HG03025 (cell line): Measurements from ENCODE around the gene NCBP2L.

Experiments used
- ATAC-seq: cut with Tn5 transposase; IDR thresholded peaks from one replicate; pipeline ENCODE4 v1.9.1; 2021; ENCODE audit warnings: mild to moderate bottlenecking, moderate library complexity; ENCODE audit not compliant: unreplicated experiment, low FRiP score

Gene NCBP2L

DNA sequence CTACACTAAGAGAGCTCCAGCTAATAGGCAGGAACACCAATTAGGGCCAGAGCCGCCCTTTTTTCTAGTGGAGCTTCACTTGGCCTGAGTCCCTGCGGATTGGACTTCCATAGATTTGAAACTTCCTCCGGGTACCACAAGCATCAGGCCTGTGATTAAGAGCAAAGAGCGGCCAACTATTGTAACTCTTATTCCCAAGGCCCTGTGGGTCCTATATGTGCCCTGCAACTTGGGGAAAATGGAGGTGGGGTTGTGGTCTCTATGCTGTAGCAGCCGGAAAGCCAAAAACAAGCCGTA, at the start of gene NCBP2L:
TSS of gene NCBP2L (plus strand) at position 198 of the 297 bp plus-strand sequence. CDS start 16,488 bp downstream, outside the sequence.
- ATAC-seq, result no peak

DNA sequence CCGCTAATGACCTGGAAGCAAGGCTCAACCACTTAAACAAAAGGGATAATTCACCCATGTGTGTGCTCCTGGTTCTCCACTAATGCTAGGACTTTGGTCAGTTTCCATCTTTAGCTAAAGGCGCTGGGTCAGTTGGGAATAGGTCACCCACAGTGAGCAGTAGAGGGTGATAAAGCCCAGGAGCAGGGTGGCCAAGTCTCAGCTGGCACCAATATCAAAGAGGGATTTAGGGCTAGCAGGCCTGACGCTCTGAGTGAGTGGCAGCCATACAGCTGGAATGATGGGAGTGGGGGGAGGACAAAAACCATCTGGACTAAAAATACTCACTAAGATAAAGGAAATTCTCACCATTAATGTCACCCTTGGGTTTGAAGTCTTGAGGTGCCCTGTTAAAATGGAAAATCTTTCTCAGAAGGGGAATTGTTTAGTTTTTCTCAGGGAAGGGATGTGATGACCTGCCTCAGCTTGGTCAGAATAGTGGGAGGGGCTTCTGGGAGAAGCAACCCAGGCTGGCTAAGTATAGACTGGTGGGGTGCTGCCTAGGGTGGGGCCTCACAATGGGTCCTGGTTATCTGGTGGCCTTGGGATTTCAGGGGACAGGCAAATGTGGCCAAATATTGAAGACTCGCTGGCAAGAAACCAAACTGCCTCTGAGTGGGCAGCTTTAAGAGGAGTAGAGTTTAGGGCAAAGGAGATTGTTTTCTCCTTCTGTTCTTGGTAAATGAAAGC, 49.0 kb upstream of the NCBP2L start:
- ATAC-seq, result no peak

DNA sequence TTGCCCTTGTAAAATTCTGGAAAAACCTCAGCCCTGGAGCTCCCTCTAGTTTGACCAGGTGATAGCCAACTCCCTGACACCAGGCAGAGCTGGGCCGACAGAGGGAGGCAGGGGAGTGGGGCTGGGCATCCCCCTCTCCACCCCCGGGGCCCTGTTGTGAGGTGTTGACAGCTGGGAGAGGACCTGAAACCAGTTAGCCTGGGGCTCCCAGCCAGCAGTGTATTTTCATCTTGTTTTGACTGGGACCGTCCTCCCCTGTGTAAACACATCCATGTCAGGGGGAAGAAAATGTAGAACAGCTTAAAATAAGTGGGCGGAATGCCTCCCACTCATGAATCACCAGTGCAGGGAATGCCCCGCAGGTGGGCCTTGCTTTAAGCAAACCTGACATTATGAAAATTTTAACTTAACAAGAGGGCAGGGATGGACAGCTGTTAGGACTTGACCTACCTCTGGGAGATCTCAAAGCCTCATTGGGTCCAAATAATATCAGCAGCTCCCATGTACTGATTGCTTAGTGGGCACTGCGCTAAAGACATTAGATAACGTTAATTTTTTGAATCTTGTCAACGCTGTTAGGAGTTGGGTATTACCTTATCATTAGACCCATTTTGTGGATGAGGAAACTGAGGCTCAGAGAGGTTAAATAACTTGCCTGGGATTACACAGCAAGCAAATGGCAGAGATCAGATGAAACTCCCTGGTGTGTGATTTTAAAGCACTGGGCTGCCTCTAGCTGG, 47.8 kb upstream of the NCBP2L start:
- ATAC-seq, result no peak

DNA sequence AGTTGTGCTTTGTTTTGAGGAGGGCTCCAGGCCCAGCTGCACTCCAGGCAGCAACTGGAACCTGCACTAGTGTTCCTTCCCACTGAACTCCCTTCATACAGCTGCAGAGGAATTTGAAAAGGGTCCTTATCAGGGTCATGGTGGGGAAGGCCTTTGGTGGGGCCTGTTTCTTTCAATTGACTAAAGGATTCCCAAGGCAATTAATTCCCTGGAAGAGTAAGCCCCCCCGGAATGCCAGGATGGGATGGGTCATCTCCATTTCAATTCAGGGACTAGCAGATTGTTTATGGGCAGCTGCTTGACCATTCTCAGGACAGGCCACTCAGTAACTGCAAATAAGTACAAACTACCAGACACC, 47.3 kb upstream of the NCBP2L start:
- ATAC-seq, result no peak

DNA sequence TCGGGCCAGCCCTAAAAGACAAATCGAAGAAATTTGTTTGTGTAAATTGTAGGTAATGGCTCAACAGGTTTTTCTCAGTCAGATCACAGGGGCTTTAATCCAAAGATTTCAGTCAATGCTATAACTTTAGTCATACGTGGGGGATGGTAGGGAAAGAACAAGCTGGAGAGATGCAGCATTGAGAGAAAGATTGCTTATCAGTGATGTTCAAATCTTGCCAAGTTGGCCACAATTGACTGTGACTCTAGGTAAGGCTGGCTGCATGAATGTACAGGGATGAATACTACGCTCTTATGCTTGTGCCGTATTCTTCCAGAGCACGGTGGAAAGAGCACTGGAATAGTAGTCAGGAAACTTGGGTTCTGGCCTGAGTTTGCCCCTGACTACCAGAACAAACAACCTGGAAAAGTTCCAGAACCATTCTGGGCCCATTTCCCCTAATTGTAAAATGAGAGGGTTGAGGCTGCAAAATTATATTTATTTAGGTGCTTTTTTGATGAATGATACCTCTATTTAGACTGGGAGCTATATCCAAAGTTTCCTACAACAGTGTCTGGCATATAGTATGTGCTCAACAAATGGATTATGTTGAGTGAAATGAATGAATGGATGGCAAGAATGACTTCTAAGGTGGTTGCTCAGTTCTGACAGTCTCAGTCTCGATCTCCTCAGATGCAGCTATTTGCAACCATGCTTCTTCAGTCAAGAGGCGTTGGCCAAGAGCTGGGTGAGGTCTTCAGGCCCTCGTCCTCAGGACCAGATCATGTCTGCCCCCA, 46.4 kb upstream of the NCBP2L start:
- ATAC-seq, result no peak

DNA sequence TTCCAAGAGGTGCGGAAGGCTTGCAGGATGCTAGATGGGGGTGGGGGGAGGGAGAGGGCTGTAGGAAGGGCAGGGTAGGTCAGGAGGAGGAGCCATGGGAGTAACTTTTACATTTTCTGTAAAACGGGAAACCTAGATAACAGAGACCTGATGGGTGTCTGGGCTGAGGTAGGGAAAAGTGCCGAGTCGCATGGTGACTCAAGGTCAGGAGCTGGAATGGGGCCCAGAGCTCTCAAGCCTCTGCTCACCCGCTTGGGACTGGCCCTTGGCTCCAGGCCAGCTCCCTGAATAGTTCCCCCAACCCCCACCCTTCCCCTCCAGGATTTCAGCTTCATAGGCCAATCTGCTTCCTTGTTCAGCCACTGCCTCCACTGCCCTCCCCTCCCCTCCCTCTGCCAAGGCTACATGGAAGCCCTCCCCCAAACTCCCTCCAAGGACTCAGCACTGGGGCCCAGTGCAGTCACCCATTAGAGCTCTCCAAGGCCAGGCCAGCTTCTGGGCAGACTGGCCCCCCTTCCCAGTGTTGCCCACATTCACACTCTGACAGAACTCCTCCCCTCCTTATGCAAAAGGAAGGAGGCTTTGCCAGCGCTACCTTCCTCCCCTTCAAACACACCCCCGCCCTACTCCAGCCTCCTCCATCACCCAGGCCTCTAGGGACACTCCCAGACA, 45.6 kb upstream of the NCBP2L start:
- no peak for ATAC-seq

DNA sequence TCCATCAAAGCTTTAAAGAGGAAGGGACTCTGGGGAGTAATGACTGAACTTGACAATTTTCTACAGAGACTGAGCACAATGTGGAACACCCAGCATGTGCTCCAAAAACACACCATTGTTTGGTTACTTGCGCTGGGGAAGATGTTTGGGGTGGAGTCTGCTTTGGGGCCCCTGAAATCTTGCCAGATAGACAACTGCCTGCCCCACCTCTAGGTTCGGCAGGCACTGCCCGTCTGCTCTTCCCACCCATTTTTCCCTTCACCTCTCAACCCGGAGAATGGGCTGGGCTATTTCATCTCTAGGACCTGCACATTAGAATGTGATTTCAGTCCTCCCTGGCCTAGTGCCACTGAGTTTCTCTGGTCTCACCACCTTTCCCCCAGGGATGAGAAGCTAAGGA, 43.8 kb upstream of the NCBP2L start:
- no peak for ATAC-seq

DNA sequence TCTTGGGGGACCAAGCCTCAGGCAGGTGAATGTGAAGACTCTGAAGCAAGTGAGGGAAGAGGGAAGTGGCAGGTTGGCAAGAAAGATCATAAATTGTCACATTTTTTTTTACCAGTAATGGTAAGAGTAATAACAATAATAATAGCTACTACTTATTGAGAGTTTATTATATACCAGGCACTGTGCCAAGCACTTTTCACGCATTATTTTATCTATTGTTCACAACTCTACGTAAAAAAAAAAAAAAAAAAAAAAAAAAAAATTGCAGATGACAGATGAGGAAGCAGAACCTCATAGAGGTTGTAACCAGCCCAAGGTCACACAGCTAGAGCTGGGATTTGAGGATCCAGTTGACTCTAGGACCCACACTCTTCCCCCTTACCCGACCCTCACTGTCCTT, 42.9 kb upstream of the NCBP2L start:
- no peak for ATAC-seq

DNA sequence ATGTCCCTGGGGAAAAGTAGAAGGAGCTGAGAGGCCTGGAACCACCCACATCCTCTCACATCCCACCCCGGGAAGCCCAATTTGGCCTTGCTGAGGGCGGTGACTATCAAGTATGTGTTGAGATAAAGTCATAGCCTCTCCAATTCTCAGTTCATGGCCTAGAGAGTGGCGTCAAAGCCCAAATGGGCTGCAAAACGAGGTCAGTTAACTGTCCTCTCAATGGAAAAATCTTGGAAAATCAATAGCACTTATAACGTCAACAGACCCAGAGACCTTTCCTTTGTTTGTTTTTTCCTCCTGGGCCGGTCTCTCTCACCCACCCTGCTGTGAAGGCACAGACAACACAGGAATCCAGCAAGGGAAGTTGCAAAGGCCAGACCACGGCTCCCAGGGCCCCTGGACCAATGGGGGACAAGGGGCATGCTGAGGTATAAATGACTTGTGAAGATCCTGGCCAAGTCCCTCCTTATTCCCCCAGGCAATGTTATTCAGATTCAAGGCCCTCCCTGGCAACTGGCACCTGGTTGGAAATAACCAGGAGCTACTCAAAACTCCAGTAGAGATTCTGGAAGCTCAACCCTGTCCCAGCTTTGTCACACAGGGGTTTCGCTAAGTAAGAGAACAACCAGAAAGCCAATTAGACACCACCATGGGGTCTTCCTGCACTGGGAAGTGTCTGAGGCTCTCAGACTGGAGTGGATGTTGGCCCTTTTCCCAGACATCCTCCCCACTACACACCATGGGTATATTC, 40.6 kb upstream of the NCBP2L start:
- no peak for ATAC-seq

DNA sequence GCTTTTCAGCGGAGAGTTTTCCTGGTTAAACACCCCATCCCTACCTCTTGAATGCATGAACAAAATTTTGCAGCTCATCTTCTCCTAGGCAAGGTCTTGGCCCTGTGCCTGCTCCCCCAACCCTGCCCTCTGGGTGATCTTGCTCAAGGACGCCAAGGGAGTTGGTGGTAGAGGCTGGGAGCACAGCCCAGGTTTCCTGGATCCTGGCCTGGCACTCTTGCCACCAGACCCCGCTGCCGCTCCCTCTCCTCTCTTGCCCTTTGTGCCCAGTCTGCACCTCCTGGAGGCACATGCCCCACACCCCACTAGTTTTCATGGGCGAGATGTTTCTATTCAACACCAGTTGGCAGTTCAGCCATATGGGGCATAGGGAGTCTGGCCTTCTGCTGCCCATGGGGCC, 39.3 kb upstream of the NCBP2L start:
- ATAC-seq, result no peak

DNA sequence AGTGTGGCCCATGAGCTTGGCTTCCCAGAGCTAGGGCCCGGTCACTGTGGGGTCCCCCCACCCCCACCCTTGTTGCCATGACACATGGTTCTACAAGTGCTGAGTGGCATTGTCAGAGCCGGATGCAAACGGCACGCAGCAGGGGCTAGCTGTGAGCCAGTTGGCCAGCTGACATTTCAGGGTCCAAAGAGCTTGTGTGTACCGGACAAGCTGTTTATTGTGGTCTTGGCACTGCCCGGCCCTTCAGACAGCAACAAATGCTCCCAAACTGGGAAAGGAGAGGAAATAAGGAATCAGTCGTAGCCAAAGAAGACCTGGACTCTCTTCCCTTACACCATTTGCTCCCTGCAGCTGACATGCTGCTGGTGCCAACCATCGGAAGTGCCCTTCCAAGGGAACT, 38.8 kb upstream of the NCBP2L start:
- no peak for ATAC-seq

DNA sequence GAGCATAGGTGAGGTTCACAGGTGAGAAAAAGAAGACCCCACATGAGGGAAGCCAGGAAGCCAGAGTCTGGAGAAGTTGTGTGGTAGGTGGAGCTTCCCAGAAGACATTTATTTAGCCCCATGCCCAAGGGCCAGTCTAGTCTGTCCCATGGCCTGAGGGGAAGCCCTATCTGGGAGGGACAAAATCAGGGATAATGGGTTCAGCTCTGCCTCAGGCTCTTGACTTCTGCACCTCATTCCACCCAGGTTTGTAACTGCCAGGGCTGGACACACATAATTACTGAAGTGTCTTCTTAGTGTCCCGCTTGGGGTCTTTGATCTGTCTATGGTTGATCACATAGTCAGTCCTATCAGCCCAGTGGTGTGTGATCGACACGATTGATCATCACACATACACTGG, 38.0 kb upstream of the NCBP2L start:
- no peak for ATAC-seq

DNA sequence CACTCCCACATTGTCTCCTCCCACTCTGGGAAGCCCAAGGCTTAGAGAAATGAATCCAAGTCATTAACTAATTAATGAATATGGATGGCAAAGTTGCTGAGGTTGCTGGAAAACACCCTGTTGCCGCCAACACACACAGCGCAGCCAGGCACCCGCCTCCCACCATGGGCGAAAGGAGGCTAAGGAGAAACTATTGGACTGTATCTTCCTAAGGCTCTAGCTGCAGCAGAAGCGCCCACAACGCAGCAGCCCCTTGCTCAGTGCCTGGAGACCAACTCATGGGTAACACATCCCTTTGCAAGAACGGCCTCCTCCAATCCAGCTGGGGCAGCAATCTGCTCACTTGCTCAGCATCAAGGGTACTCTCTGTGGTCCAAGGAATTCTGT, 36.1 kb upstream of the NCBP2L start:
- ATAC-seq, result no peak

DNA sequence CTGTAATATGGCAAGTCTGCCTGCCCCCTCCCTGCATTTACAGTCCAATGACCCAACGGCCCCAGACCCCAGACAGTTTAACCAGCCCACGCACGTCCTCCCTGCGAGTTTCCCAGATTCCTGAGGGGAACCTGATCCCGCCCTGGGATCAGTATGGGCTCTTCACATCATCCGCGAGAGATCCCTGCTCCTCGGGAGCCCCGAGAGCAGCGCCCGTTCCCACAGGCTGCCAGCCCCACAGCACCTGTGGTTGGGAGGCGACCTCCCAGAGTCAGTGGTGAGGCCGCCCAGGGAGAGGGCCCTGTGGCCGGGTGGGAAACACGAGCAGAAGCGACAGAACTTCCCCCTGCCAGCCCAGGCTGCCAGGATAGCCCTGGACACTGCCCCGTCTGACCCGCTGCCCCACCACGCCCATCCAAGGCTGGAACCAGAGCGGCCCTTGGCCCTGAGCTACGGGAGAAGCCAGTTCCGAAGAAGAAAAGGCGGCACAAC, 34.8 kb upstream of the NCBP2L start:
- ATAC-seq, result no peak

DNA sequence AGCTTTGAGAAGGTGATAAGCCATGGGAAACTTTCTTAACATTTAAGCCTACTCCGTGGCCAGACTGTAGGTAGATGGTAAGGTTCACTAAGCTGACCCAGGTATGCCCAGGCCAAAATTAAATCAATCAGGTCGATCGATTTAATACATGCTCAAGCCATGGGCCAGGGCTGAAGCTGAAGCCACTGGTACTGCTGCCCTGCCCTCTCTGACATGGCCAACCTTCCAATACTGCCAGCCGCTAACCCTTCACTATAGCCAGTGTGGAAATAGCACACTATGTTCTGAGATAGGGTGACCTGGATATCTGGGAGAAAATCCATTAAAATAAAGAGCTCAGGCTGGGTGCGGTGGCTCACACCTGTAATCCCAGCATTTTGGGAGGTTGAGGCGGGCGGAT, 33.5 kb upstream of the NCBP2L start:
- ATAC-seq, result no peak

DNA sequence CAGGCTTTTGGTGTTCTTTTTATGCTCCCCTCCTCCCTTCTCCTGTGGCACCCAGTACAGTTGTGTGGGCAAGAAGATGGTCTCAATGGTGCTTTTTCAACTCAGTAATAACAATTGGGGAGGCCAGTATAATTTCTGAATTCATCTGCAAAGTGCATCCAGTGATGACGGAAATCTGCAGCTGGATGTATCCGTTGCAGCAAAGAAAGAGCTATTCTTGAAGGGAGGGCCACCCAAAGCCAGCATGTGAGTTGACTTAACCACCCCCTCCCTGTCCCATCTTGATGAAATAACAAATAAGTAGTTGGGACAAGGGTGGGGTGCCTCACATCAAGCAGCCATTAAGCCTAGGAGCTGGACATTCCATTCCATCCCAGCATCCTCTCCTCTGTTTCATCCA, 32.7 kb upstream of the NCBP2L start:
- ATAC-seq, result no peak

DNA sequence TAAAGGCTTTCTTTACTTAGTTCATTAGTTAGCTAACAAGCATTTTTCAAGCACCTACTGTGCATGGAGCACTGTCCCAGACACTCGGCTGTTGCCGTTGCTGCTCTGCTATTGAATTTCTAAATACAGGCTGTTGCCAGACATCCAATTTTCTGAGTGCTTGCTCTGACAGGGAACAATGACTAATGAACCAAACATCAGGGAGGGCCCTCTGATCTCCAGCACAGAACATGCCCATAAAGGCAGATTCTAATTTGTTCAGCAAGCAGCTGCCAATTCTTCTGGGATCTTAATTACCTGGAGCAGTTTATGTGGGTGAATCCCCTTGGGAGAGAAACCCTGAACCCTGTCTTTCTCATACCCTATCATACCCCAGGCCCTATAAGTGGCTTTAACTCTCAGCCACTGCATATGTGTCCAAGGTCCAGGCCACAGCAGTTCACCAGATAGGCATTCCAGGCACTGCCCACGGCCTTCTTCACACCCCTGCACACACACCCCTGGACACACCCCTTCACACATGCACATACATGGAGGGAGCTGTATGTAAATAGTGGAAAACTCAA, 29.9 kb upstream of the NCBP2L start:
- no peak for ATAC-seq

DNA sequence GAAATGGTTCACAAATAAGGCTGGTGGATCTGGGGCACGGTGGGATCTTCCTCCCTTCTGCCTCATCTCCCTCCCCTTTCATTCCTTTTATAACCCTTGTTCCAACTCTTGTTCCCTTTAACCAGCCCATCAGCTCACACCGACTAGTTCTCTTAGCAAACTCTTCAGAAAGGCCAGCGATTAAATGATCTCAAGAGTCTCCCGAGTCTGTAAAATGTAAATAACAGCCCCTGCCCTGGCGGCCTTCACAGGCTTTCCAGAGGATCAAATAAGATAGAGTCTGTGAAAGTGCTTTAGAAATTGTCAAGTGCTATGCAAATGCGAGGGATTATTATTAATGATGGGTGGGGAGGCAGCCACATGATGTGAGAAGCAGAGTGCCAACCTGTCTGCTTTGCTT, 29.0 kb upstream of the NCBP2L start:
- no peak for ATAC-seq

DNA sequence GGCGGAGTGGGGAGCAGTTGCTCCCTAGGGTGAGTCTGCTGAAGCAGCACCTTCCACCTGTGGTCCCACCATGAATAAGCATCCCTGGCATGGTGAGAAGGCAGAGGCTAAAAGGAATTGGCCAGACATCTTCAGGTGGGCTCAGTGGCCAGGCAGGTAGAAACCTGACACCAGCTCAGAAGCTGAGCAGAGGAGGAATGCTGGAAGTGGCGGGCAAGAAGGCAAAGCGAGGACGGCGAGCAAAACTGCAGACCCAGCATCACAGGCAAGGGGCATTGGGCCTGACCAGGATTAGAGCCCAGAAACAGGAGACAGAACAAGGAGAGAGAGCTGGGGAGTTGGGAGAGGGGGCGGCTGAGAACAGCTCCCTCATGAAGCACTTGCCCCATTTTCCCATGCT, 27.3 kb upstream of the NCBP2L start:
- no peak for ATAC-seq

DNA sequence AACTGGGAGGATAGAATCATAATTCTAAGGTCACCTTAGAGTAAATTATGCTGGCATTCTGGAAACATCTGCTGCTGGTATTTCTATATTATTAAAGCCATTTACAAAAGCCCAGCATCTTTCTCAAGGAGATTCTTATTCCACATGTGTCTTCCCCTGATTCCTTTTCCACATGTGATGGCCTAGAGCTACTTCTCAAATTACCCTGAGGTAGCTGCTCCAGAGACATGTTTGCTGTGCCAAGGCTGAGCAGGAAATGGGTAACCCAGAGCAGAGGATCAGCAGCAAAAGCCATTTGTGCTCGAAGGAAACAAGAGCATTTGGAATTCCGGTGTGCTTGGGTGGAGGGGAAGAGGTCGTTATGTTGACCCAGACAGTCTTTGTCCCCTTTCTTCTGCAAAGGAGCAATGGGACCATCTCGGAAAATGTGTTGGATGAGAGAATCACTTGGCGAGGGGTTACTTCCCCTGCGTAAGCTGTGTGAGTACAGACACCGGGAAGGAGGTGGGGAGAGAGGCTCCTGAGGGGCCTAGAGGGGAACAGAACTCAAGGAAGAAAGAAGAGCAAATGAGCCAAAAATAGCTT, 26.6 kb upstream of the NCBP2L start:
- no peak for ATAC-seq
